Jurkat, Clone E6-1 (cell line): ENCODE measurements around the gene VIM.
"Not testable (repeated sequence)": the region's sequence is repeated elsewhere in the genome, so short reads cannot be mapped to it uniquely, and the experiment has no call there.

Experiments used
- DNase-seq: peaks from one replicate; pipeline ENCODE4 v3.0.0-alpha.2; 2011; ENCODE audit warnings: low read depth, low spot score
- H3K4me3 ChIP-seq: 2 replicates; pipeline ENCODE4 v1.5.1; 2011; ENCODE audit warnings: mild to moderate bottlenecking, low read length, control low read depth, moderate library complexity

VIM gene

GRCh38 chr10:17244700-17245365 lies 16.8 kb downstream of the VIM start:
- DNase-seq, result no peak
- no peak overlapping the region for H3K4me3 ChIP-seq

DNA sequence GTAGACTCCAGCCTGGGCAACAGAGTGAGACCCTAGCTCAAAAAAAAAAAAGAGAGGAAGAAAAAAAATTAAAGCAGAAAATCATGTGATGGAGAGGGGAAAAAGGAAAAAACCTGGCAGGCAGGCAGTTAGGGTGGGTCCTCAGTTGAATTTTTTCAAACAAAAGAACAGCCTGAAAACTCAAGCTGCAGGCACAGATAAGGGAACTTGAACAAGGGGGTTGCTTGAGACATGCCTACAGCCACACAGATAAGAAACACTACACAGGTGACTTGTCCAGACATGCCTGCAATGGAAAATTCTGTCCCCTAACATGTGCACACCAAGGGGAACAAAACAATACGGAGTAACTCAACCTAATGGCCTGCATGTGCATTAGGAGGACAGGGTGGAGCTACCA lies 19.2 kb downstream of the VIM start:
- no peak overlapping the region for H3K4me3 ChIP-seq
- no peak for DNase-seq

DNA sequence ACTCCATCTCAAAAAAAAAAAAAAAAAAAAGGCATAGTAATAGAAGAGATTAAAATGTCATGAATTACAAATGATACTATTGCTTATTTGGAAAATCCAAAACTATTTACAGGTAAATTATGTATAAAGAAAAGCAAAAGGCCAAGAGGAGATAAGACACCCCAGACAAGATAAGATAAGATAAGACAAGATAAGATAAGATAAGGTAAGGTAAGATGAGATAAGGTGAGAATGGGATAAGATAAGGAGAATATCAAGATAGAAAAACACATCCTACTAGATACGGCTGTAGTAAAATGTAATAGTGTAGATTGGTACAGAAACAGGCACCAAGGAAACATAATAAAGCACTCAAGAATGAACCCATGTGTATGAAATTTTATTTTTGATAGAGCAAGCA lies 20.9 kb downstream of the VIM start:
- DNase-seq, result no peak

GRCh38 chr10:17249820-17250219 lies 21.8 kb downstream of the VIM start:
- peak; percentile 23 for DNase-seq

More for the DNA sequence above, 20.9 kb downstream of the VIM start:
- H3K4me3 ChIP-seq, result no peak overlapping the region

GRCh38 chr10:17250736-17251135 lies 22.7 kb downstream of the VIM start:
- DNase-seq, result no peak
- H3K4me3 ChIP-seq, result no peak overlapping the region

More at GRCh38 chr10:17249820-17250219, 21.8 kb downstream of the VIM start:
- no peak overlapping the region for H3K4me3 ChIP-seq

DNA sequence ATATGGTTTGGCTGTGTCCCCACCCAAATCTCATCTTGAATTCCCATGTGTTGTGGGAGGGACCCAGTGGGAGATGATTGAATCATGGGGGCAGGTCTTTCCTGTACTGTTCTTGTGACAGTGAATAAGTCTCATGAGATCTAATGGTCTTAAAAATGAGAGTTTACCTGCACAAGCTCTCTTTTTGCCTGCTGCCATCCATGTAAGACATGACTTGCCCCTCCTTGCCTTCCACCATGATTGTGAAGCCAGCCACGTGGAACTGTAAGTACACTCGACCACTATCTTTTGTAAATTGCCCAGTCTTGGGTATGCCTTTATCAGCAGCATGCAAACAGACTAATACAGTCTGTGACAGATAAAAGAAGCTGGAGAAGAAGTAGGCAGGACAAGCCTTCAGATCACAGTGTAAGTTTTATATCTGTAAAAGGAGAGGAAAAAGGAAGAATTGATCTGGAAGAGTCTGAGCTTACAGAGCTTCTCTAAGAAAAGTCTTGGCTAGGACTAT lies 26.6 kb downstream of the VIM start:
- not testable (repeated sequence) for DNase-seq, H3K4me3 ChIP-seq

GRCh38 chr10:17255512-17255911 lies 27.5 kb downstream of the VIM start:
- no peak overlapping the region for H3K4me3 ChIP-seq
- no peak for DNase-seq

GRCh38 chr10:17256051-17256450 lies 28.0 kb downstream of the VIM start:
- H3K4me3 ChIP-seq, result no peak overlapping the region
- no peak for DNase-seq

GRCh38 chr10:17256627-17257026 lies 28.6 kb downstream of the VIM start:
- no peak overlapping the region for H3K4me3 ChIP-seq
- DNase-seq, result no peak

- DNase-seq, result peak; percentile 70
- no peak overlapping the region for H3K4me3 ChIP-seq
Measured at GRCh38 chr10:17257466-17258321, 29.7 kb downstream of the VIM start.

DNA sequence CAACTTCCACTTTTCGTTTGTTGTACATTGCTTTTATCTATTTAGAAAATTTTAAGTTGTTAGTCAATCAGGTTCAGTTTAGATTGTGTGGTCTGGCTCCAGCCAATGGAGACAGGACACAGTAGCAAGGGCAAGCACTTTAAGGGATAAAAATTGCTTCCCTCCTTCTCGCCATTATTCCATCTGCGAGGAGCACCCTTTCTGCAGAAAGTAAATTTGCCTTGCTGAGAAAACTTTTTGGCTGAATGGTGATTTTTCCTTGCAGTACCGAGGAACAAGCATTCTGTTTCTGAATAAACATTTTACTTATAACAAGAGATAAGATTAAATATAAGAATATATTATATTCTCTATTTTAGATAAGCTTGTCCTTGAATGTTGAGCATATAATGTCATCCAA lies 34.5 kb downstream of the VIM start:
- H3K4me3 ChIP-seq, result no peak overlapping the region
- DNase-seq, result no peak

DNA sequence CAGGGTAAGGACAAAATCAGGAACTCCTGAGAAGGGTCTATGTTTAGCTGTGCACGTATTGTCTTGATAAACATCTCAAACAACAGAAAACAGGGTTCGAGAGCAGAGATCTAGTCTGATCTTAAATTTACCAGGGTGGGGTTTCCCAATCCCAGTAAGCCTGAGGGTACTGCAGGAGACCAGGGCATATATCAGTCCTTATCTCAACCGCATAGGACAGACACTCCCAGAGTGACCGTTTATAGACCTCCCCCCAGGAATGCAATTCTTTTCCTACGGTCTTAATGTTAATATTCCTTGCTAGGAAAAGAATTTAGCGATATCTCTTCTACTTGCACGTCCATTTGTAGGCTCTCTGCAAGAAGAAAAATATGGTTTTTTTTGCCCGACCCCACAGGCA lies 35.5 kb downstream of the VIM start:
- no peak overlapping the region for H3K4me3 ChIP-seq
- DNase-seq, result no peak

DNA sequence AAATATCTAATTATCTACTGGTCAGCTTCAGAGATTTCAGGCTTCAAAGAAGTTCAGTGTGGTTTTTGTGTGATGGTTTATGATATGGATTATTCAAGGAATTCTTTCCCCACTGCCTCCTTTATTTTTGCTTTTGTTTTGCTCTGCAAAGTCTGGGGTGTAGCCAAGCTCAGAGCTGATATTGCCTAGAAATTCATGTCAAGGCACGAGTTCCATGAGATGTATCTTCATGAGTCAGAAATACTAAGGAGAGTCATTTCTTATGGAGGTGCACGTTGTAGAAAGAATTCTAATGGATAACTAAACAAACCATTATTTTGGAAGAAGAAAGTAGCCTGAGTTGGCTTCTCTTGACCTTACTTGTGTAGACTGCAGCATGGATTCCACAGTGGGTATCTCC lies 37.4 kb downstream of the VIM start:
- no peak overlapping the region for H3K4me3 ChIP-seq
- DNase-seq, result no peak

DNA sequence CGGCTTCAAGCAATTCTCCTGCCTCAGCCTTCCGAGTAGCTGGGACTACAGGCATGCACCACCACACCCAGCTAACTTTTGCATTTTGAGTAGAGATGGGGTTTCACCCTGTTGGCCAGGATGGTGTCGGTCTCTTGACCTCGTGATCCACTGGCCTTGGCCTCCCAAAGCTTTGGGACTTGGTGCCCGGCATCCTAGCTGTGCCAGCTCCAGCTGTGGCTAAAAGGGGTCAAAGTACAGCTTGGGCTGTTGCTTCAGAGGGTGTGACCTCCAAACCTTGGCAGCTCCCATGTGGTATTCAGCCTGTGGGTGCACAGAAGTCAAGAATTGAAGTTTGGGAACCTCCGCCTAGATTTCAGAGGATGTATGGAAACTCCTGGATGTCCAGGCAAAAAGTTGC lies 38.5 kb downstream of the VIM start:
- not testable (repeated sequence) for DNase-seq, H3K4me3 ChIP-seq

DNA sequence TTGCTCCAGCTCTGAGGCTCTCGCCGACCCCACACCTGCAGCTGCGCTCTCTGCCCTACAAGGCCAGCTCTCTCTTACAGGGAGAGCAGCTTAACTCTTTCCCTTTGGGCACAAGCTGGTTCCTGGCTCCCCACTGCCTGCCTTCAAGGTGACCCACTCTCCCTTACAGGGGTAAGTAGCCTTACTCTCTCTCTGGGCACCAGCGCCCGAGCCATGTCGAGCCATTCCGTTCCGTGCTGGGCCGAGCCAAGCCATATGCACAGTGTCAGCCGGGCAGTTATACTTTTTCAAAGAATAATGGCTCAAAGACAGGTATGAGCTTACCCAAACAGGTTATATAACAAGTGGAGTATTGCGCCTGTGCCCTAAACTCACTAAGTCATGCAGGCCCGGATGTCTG lies 44.6 kb downstream of the VIM start:
- no peak for DNase-seq
- no peak overlapping the region for H3K4me3 ChIP-seq

DNA sequence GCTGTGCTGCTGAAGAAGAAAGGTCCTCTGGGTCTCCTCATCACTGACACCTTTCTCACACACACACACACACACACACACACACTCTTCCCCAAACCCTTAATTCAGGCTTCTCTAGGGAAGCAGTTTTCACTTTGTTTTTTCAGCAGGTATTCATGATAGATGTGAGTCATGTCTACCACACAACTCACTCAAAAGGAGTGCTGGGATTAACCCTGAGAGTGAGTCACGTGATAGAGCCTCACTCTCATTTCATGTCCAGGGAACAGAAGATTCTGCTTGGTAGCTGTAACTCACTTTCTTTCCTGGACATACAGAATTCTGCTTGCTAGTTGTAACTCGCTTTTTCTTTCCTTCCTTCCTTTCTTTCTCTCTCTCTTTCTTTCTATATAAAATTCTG lies 45.4 kb downstream of the VIM start:
- no peak for DNase-seq
- no peak overlapping the region for H3K4me3 ChIP-seq

DNA sequence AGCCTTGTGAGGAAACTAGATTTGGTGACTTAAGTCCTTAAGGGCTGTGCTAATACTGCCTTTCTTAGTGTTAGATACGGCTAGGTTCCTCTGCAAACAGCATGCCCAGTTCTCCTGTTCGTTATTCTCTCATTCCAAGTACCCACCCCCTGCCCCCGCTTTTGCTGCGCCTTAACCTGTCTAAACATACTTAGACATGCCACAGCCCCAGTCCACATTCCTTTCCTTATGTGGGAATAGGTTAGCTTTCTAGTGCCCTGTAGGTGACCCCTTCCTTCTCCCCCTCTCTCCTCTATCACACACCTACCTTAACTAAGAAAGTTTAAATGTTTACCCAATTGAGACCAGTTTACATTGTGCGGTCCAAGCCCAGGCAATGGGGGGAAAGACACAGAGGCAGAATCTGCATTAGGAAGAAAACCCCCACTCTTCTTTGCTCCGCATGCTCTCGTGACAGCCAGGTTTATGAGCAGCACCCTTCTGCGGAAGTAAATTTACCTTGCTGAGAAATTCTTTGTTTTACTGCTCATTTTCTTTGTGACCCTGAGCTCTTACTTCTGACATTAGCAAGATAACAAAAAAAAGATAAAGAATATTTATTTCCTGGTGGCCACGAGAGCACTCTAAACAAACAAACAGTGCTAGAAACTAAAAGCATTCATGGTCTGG lies 48.8 kb downstream of the VIM start:
- H3K4me3 ChIP-seq, result no peak overlapping the region
- no peak for DNase-seq

DNA sequence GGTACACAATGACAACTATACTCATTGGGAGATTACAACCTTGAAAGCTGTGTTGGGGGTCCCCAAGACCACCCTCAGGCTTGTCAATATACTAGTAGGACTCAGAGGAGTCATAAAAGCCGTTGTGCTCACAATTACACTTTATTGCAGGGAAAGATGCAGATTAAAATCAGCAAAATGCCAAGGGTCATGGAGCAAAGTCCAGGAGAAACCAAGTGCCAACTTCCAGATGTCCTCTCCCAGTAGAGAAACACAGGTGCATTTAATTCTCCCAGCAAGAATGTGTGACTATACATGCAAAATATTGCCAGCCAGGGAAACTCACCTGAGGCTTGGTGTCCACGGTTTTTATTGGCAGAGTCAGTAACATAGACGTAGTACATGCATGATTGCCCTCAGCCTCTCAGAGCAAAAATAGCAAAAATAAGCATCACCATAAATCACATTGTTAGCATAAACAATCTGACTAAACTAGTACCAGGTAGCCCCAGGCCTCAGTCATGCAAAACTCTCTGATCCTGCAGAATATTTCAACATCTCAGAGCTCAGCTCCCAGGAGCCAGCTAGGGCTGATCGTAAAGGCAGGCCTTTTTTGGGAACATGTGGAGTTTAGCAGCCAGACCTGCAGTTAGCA lies 50.7 kb downstream of the VIM start:
- no peak for DNase-seq
- H3K4me3 ChIP-seq, result no peak overlapping the region

DNA sequence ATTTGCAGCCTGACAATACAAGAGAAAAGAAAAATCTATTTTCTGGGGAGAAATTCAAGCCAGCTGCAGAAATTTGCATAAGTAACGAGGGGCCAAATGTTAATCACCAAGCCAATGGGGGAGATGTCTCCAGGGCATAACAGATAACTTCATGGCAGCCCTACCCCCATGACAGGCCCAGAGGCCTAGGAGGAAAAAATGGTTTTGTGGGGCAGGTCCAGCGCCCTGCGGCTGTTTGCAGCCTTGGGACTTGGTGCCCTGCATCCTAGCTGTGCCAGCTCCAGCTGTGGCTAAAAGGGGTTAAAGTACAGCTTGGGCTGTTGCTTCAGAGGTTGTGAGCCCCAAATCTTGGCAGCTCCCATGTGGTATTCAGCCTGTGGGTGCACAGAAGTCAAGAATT lies 54.3 kb downstream of the VIM start:
- DNase-seq, result no peak
- H3K4me3 ChIP-seq, result no peak overlapping the region
